ENCODE measurements around the gene TIE1. TPM values are rescaled to one million over a fixed set of nuclear protein-coding genes. Genes with fewer than 3 reads are reported as not detected.

TIE1 gene
- total RNA-seq, 4 donors from 2014 or later: 47.4 to 80.7 (median 67.9) TPM

GRCh38 chr1:43352351-43352705 is 51.5 kb downstream of the TIE1 start:
- Histone ChIP-seq H3K27ac (no peak overlapping the region), H3K27me3 (no peaks in the 10 kb centered on the region), H3K36me3 (no peaks in the 10 kb centered on the region), H3K4me1 (no peaks in the 10 kb centered on the region), H3K9me3 (no peaks in the 10 kb centered on the region), H3K4me3 (no peak overlapping the region)
- intact Hi-C loops (cut with DNase I; ENCODE audit: low total_unique reads): no loop called here
- no peak for DNase-seq
- no peak for TF ChIP-seq CTCF (IDR thresholded peaks at IDR 0.05)
- TF ChIP-seq POLR2A (IDR thresholded peaks at IDR 0.05): no peak

GRCh38 chr1:43352881-43353280 is 52.1 kb downstream of the TIE1 start:
- no peak for DNase-seq
- Histone ChIP-seq H3K4me1 (no peaks in the 10 kb centered on the region), H3K4me3 (no peak overlapping the region), H3K27me3 (no peaks in the 10 kb centered on the region), H3K36me3 (no peaks in the 10 kb centered on the region), H3K9me3 (no peaks in the 10 kb centered on the region), H3K27ac (no peak overlapping the region)
- intact Hi-C loops (cut with DNase I; ENCODE audit: low total_unique reads): no loop called here
- TF ChIP-seq CTCF (IDR thresholded peaks at IDR 0.05) (no peak), POLR2A (IDR thresholded peaks at IDR 0.05) (no peak)

- Histone ChIP-seq H3K36me3 (no peaks in the 10 kb centered on the region), H3K27ac (no peak overlapping the region), H3K27me3 (no peaks in the 10 kb centered on the region), H3K9me3 (no peaks in the 10 kb centered on the region), H3K4me3 (no peak overlapping the region), H3K4me1 (peaks cover 0 to 5% of the 10 kb centered on the region in 2 donors)
- intact Hi-C loops (cut with DNase I; ENCODE audit: low total_unique reads): no loop called here
- DNase-seq: no peak
- TF ChIP-seq CTCF (IDR thresholded peaks at IDR 0.05) (no peak), POLR2A (IDR thresholded peaks at IDR 0.05) (no peak)
These were observed 53.7 kb downstream of the TIE1 start for GRCh38 chr1:43354471-43354870.

GRCh38 chr1:43354936-43355335 is 54.2 kb downstream of the TIE1 start:
- peaks cover 0 to 5% of the 10 kb centered on the region in 2 donors for H3K4me1 ChIP-seq
- no peak overlapping the region for H3K27ac ChIP-seq
- no peaks in the 10 kb centered on the region for H3K36me3 ChIP-seq
- TF ChIP-seq CTCF (IDR thresholded peaks at IDR 0.05): no peak
- no peak for TF ChIP-seq POLR2A (IDR thresholded peaks at IDR 0.05)
- intact Hi-C loops (cut with DNase I; ENCODE audit: low total_unique reads): no loop called here
- DNase-seq: no peak
- no peak overlapping the region for H3K4me3 ChIP-seq
- H3K9me3 ChIP-seq: no peaks in the 10 kb centered on the region
- no peaks in the 10 kb centered on the region for H3K27me3 ChIP-seq

- no peaks in the 10 kb centered on the region for H3K36me3 ChIP-seq
- DNase-seq: no peak
- peaks cover 0 to 5% of the 10 kb centered on the region in 2 donors for H3K4me1 ChIP-seq
- H3K27me3 ChIP-seq: no peaks in the 10 kb centered on the region
- TF ChIP-seq POLR2A (IDR thresholded peaks at IDR 0.05) (no peak), CTCF (IDR thresholded peaks at IDR 0.05) (no peak)
- H3K27ac ChIP-seq: no peak overlapping the region
- no peak overlapping the region for H3K4me3 ChIP-seq
- no peaks in the 10 kb centered on the region for H3K9me3 ChIP-seq
- intact Hi-C loops (cut with DNase I; ENCODE audit: low total_unique reads): no loop called here
These were observed 56.5 kb downstream of the TIE1 start for GRCh38 chr1:43357251-43357650.

All from uterus (tissue), 4 donors.